Activated CD4-positive, alpha-beta T cell treated with anti-CD3 and anti-CD28 coated beads, Interleukin-2, amount 50 U/mL, for 16 hours (primary cell): ENCODE data around the gene GNPAT.
"Not testable (repeated sequence)": the region's sequence is repeated elsewhere in the genome, so short reads cannot be mapped to it uniquely, and the experiment has no call there.

ENCODE experiments used
- DNase-seq: peaks from one replicate; pipeline ENCODE4 v3.0.0-alpha.2; 2020

Gene GNPAT

DNA sequence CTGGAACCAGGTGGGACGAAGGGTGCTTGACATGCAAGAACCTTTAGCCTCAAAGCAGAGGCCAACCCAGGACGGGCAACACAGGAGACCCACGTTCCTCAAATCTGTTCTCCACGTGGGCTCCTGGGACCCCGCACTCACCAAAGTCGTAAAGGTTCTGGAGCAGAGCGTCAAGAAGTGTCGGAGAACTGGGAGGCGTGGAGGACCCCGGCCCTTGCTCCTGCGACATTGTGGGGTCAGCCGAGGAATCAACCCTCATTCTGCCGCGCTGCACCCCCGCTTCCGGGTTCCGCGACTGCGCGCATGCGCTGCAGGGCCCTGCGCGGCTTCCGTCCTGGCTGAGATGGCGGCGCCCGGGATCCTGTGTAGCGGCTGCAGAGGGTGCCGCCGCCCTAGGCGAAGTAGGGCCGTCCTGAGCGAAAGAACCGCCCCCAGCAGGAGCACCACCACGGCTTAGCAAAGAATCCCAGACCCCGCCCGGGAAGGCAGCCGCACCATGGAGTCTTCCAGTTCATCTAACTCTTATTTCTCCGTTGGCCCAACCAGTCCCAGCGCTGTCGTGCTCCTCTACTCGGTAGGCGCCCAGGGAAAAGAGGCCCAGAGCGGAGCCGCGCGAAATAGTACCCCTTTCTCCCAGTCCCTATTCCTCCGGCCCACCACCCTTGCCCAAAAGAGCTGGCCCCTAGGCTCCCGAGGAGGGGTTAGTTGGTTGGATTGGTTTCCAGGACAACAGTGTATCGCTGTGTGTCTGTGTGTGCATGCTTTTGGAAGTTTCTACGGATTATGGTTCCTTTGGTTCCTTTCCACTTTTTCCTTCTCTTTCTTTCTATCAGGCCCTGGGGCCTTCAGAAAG, at the start of gene GNPAT:
Gene GNPAT (plus strand): TSS at position 330 of the 853 bp plus-strand sequence. CDS start 167 bp downstream, at position 497.
- DNase-seq: peak; percentile 92

DNA sequence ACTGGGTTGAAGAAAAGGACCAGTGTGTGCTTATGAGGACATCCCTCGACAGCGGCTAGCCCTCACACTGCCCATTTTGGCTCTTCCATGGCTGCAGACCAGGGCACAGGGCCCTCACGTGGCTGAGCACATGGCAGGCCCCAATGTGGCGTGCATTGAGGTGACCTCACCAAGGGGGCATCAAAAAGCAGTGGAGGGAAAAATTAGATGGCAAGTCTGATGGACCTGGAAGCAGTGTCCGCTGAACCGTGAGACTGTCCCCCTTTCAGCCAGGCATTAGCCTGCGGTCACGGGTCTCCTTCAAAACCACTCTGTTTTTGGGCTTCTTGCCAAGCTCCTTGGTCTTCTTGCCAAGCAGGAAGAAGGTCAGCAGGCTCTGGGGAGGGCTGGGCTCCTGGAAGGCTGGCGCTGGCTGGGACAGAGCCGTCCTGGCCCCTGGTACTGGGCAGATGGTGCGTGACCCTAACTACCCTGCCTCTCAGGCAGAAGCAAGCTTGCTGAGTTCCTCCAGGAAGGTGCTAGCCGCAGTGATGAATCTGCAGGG, 48.3 kb upstream of the GNPAT start:
- no peak for DNase-seq

GRCh38 chr1:231193710-231194340, 47.2 kb upstream of the GNPAT start:
- no peak for DNase-seq

GRCh38 chr1:231194476-231194842, 46.6 kb upstream of the GNPAT start:
- DNase-seq: no peak

DNA sequence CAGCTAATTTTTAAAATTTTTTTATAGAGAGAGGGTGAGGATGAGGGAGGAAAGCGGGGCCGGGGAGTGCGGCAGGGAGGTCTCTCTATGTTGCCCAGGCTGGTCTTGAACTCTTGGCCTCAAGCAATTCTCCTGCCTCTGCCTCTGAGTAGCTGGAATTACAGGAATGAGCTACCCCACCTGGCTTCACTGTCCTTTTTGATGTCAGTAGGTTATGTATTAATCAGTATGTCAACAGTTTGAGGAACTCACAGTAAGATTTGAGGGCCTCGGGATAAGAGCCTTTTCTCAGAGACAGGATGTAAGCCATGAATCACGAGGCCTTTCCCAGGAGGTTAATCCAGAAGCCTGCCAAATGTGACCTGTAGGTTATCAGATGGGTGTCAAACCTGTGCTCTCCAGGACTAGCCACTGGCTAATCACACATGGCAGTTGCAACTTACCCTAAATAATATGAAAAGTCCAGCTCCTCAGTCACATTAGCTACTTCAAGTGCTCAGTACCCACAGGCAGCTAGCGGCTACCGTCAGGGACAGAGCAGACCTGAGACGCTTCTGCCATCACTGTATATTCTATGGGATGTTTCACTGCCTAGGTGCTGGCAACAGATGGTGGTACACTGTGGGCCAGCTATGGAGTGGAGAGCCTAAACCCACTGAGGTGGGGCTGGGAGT, 46.0 kb upstream of the GNPAT start:
- DNase-seq: no peak

DNA sequence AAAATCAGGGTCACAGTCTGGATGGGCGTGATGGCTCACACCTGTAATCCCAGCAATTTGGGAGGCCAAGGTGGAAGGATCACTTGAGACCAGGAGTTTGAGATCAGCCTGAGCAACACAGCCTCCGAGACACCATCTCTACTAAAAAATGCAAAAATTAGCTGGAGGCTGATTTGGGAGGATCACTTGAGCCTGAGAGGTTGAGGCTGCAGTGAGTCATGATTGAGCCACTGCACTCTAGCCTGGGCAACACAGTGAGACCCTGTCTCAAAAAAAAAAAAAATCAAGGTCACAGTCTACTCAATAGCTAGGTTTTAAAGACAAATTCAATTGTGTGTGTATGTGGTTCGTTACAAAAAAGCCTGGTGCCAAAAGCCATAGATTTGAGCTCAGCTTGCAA, 44.7 kb upstream of the GNPAT start:
- DNase-seq: no peak

GRCh38 chr1:231196728-231197127, 44.3 kb upstream of the GNPAT start:
- DNase-seq: no peak

DNA sequence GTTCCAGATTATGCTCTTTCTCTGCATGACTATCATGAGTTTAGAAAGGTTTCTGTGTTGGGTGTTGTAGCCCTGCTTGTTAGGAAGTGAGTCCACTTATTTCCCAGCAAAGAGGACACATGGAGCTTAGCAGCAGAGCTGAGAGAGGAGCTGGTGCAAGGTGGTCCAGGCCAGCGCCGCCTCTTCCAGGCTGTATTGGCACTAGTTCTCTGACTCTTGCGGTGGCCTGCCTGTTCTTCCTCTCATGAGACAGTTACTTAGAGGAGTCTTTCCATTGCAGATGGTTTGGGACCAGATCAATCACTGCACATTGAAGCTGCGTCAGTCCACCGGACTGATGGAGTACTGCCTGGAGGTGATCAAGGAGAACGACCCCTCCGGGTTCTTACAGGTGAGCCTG, 41.1 kb upstream of the GNPAT start:
- no peak for DNase-seq

GRCh38 chr1:231200388-231201031, 40.5 kb upstream of the GNPAT start:
- DNase-seq: no peak

DNA sequence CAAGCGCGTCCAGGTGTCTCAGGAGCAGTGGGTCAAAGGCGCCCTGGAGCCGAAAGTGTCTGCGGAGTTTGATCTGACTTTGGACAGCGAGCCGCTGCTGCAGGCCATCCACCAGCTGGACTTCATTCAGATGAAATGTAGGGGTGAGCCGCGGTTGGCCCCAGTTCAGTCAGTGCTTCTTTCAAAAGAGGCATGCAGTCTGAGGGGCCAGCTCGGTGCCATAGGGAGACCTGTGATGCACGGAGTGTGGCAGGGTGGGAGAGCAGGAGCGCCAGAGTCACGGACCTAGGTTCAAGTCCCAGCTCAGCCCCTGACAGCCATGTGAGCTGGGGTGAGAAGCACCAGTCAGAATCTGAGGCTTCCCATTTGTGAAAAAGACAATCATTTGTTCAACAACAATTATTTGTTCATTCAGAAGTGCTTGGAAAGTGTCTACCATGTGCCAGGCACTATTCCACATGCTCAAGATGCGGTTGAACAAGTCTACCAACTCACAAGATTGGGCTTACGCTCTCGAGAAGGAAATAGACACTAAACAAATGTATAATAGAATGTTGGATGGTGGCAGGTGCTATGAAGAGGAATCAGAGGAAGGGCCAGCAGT, 39.5 kb upstream of the GNPAT start:
- no peak for DNase-seq

GRCh38 chr1:231201979-231202633, 38.9 kb upstream of the GNPAT start:
- DNase-seq: no peak

- DNase-seq: no peak
Observed at GRCh38 chr1:231203259-231204057, 37.6 kb upstream of the GNPAT start.

GRCh38 chr1:231206856-231207255, 34.2 kb upstream of the GNPAT start:
- DNase-seq: no peak

GRCh38 chr1:231207437-231207836, 33.6 kb upstream of the GNPAT start:
- no peak for DNase-seq

- no peak for DNase-seq
Observed at GRCh38 chr1:231208980-231209379, 32.0 kb upstream of the GNPAT start.

- no peak for DNase-seq
Observed at GRCh38 chr1:231209531-231209930, 31.5 kb upstream of the GNPAT start.

GRCh38 chr1:231210126-231210525, 30.9 kb upstream of the GNPAT start:
- DNase-seq: no peak

GRCh38 chr1:231211005-231211857, 29.8 kb upstream of the GNPAT start:
- DNase-seq: peak; percentile 91

GRCh38 chr1:231212301-231212700, 28.7 kb upstream of the GNPAT start:
- not testable (repeated sequence) for DNase-seq
